Stimulated activated CD4-positive, alpha-beta T cell treated with anti-CD3 and anti-CD28 coated beads, Interleukin-1b, Interleukin-23, amount 100 ng/mL, for 48 hours (primary cell): ENCODE measurements around the gene PPP6R3.
A peak's percentile ranks its signal among the peaks of the same experiment; 100 is the strongest.
"Not testable (repeated sequence)": the region's sequence is repeated elsewhere in the genome, so short reads cannot be mapped to it uniquely, and the experiment has no call there.

ENCODE experiments used
- DNase-seq: peaks from one replicate; pipeline ENCODE4 v3.0.0-alpha.2; 2020

The PPP6R3 gene

GRCh38 chr11:68623706-68624105 lies 163.2 kb downstream of the PPP6R3 start:
- not testable (repeated sequence) for DNase-seq

DNA sequence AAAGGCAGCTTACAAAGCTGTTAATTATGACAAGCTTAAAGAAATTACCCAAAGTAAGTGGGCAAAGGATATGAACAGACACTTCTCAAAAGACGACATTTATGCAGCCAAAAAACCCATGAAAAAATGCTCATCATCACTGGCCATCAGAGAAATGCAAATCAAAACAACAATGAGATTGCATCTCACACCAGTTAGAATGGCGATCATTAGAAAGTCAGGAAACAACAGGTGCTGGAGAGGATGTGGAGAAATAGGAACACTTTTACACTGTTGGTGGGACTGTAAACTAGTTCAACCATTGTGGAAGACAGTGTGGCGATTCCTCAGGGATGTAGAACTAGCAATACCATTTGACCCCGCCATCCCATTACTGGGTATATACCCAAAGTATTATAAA lies 164.5 kb downstream of the PPP6R3 start:
- DNase-seq: not testable (repeated sequence)

DNA sequence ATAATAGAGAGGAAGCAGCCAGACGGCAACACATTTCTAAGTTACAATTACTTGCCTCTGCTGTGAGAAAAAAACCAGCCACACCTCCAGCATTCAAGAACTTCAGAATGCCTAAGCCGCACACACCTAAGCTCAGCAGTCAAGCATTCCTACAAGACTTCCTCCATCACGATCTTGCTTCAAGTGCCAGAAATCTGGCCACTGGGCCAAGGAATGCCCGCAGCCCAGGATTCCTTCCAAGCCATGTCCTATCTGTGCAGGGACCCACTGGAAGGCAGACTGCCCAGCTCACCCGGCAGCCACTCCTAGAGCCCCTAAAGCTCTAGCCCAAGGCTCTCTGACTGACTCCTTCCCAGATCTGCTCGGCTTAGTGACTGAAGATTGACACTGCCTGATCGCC lies 165.7 kb downstream of the PPP6R3 start:
- not testable (repeated sequence) for DNase-seq

GRCh38 chr11:68628837-68629236 lies 168.3 kb downstream of the PPP6R3 start:
- DNase-seq: not testable (repeated sequence)

DNA sequence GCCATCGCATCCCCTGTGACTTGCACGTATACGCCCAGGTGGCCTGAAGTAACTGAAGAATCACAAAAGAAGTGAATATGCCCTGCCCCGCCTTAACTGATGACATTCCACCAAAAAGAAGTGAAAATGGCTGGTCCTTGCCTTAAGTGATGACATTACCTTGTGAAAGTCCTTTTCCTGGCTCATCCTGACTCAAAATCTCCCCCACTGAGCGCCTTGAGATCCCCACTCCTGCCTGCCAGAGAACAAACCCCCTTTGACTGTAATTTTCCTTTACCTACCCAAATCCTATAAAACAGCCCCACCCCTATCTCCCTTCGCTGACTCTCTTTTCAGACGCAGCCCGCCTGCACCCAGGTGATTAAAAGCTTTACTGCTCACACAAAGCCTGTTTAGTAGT lies 171.8 kb downstream of the PPP6R3 start:
- not testable (repeated sequence) for DNase-seq

- peak; percentile 39 for DNase-seq
These were observed 172.2 kb downstream of the PPP6R3 start for GRCh38 chr11:68632802-68633201.

DNA sequence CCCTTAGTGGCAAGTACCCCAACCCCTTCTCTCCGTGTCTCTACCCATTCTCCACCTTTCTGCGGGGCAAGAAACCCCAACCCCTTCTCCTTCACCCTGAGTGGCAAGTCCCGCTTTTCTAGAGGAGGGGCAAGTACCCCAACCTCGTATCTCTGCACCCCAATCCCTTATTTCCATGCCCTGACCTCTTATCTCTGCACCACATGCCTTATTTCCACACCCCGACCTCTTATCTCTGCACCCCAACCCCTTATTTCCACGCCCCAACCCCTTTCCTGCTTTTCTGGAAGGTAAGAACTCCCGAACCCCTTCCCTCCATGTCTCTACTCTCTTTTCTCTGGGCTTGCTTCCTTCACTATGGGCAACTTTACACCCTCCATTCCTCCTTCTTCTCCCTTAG lies 174.1 kb downstream of the PPP6R3 start:
- not testable (repeated sequence) for DNase-seq

DNA sequence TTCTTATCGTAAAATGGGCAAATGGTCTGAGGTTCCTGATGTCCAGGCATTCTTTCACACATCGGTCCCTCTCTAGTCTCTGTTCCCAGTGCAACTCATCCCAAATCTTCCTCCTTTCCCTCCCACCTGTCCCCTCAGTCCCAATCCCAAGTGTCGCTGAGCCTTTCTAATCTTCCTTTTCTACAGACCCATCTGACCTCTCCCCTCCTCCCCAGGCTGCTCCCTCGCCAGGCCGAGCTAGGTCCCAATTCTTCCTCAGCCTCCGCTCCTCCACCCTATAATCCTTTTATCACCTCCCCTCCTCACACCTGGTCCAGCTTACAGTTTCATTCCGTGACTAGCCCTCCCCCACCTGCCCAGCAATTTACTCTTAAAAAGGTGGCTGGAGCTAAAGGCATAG lies 174.6 kb downstream of the PPP6R3 start:
- not testable (repeated sequence) for DNase-seq

DNA sequence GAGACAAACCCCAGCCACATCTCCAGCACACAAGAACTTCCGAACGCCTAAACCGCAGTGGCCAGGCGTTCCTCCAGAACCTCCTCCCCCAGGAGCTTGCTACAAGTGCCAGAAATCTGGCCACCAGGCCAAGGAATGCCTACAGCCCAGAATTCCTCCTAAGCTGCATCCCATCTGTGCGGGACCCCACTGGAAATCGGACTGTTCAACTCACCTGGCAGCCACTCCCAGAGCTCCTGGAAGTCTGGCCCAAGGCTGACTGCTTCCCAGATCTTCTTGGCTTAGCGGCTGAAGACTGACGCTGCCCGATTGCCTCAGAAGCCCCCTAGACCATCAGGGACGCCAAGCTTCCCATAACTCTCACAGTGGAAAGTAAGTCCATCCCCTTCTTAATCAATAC lies 175.3 kb downstream of the PPP6R3 start:
- DNase-seq: not testable (repeated sequence)

- DNase-seq: not testable (repeated sequence)
These were observed 178.8 kb downstream of the PPP6R3 start for GRCh38 chr11:68639322-68639721.

GRCh38 chr11:68641880-68642279 lies 181.3 kb downstream of the PPP6R3 start:
- DNase-seq: no peak

GRCh38 chr11:68643585-68643984 lies 183.0 kb downstream of the PPP6R3 start:
- no peak for DNase-seq

GRCh38 chr11:68646832-68647231 lies 186.3 kb downstream of the PPP6R3 start:
- DNase-seq: no peak

DNA sequence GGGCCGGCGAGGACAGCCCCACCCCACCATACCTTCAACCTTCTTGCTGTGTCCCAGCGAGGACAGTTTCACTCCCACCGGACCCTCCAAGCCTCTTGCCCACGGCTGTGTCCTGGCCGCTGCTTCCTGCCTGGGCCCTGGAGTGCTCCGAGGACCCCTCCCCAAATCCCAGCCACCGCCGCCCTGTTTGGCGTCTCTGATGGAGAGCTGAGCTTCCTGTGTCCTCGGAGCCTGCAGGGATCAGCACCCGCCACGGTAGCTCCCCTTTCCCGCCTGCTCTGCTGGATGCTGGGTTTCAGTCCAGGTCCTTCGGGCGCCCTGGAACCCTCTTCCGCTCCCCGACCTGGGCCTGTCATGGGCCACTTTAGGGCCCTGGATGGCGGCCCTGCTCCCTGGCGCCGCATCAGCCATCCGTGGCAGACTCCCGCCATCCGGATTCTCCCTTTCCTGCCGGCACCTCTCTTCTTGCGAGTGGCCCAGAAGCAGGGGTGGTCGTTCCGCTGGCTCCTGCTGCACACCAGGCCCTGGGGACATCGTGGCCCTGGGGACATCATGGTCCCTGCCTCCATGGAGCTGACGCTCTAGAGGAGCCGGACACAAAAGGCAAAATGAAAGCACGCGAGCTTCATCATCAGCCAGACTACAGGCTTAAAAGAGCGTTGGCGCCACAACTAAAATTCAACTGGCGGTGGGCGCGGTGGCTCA lies 189.5 kb downstream of the PPP6R3 start:
- no peak for DNase-seq

DNA sequence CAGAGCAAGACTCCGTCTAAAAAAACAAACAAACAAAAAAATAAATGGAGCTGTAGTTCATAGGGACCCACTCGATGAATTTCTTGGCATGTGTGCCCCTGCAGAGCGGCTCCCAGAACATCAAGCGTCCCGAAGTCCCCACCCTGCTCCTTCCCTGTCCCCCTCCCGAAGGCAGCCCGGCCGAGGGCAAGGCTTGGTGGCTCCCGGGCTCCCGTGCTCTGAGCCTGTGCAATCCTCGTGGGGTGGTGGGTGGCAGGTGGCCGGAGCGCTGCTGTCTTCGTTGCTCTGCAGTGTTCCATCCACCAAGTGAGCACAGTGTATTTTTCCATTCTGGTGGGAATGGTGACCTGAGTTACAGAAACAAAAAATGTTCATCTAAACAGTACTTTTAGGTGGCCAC lies 190.2 kb downstream of the PPP6R3 start:
- DNase-seq: no peak

DNA sequence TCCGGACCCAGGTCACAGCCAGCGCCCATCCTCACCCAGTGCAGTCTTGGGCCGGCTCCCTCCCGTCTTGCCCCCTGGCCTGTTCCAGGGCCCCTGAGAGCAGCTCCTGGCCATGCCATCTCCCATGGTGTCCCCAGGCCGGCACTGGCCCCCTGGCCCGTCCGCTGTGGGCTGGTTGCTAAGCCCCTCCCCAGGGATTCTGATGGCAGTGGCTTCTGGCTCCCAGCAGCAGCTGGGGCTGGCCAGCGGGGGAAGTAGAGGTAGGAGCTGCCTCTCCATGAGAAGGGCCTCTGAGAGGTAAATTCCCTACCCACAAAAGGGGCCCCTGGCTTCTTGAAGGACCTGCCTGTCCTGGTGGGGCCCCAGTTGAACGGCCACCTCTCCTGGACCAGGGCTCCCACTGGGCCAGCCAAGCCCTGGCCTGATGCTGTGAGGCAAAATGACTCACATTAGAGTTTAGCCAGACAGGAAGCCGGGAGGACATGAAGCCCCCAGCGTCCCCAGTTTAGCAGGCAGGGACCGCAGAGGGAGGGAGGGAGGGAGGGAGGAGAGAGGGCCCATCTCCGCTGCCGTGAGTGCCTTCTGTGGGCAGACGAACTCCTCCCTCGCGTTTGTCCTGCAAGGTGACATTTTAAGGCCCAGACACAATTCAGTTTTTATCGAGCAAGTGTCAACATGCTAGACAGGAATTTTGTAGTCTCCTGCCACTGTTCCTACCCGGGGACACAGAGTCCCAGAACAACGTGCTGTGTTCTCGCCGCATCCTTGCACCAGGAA lies 190.8 kb downstream of the PPP6R3 start:
- DNase-seq: no peak

DNA sequence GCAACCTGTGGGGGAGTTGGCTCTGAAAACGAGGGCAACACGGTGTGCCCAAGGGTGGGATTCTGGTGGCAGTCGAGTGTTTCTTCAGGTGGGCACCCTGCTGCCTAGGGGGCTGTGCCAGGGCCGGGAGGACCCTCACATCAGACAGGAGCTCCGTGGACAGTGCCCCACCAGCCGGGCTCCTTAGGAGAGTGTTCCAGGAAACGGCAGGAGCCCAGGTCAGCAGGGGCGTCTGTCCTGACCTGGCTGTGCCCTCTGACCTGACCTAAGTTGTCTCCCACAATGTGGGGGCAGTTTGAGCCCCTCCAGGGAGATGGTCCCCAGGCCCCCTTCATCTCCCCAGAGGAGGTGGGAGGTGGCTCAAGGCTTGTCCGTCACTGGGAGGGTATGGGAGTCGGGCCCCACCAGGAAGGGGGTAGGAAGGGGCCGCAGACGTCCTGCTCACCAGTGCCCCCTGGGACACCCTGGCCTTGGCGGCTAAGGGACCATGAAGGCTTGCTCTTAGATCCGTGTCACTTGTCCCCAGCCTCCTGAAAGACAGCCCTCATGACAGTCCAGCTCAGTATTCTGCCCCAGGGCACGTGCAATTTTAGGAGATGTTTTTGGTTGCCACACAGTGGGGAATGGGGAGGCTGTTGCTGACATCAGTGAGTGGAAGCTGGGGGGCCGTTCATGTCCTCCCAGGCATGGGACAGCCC lies 191.6 kb downstream of the PPP6R3 start:
- no peak for DNase-seq

GRCh38 chr11:68652683-68653156 lies 192.2 kb downstream of the PPP6R3 start:
- no peak for DNase-seq

GRCh38 chr11:68653486-68654430 lies 193.2 kb downstream of the PPP6R3 start:
- no peak for DNase-seq

GRCh38 chr11:68654978-68655377 lies 194.4 kb downstream of the PPP6R3 start:
- no peak for DNase-seq

DNA sequence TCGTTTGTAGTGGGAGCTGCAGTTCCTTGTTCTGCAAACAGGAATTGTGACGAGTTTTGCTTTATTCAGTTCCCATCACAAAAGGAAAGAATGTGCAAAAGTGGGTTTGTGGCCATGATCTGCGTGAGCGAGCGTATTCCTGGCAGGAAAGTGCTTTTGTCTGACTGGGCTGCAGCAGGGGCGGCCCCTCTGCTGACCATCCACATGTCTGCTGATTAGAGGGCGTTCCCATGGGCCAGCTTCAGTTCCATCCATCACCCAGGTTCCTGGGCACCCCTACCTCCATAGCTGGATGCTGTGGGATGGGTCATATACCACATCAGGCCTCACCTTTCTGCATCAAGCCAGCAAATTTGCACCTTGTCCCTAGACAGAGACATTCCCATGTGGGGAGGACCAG lies 194.9 kb downstream of the PPP6R3 start:
- DNase-seq: no peak

DNA sequence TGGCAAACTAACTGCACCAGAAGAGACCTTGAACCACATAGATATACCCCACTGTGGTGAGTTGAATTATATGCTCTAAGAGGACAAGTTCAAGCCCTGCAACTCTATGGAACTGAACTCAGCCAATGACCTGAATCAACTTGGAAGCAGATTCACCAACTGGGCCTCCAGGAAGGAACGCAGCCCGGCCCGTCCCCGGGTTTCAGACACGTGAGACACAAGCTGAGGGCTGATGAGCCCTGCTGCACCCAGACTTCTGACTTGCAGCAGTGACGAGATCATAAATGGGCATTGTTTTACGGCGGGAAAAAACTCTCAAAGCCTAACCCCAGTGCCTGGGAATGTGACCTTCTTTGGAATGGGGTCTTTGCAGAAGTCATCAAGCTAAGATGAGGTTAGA lies 195.3 kb downstream of the PPP6R3 start:
- no peak for DNase-seq
